A549 (cell line): ENCODE results near the gene MATK. TPM values are rescaled to one million over a fixed set of nuclear protein-coding genes. Genes with fewer than 3 reads are reported as not detected.

Source experiments
- ATAC-seq, 2 experiments: fragments of 200-7000 bp in 1 of 2; fragments of >200 bp in 1 of 2; cut with Nextera tagmentation in 1 of 2; cut with Tn5 transposase in 1 of 2; 3 replicates each; pipeline versions ENCODE4 v1.8.0 to v1.9.1; 2018 to 2020; ENCODE audit warnings: mild to moderate bottlenecking in 1 of 2, moderate library complexity in 1 of 2
- CTCF ChIA-PET: fragments of 300-600 bp; sonication (Branson Sonifier 250); formaldehyde crosslinking; extraction: SDS; loops from one replicate; lab custom pipeline; 2021; ENCODE audit warnings: antibody characterized with exemption, inconsistent platforms; lab: Yijun Ruan, JAX
- POLR2A ChIA-PET: fragments of 350-600 bp; formaldehyde crosslinking; extraction: SDS; loops from one replicate; lab custom pipeline; 2021; ENCODE audit warnings: antibody characterized with exemption, inconsistent platforms; lab: Yijun Ruan, JAX
- DNase-seq, 2 experiments: peaks; one replicate each; pipeline versions ENCODE4 v3.0.0 to v3.0.0-alpha.2; 2011 to 2016; ENCODE audit warnings: low read depth in 1 of 2, low spot score in 1 of 2
- FAIRE-seq: peaks from 2 replicates; lab custom pipeline; 2011; peaks lifted over from hg19 to GRCh38; lab: Jason Lieb, UNC
- H3K27ac ChIP-seq, 2 experiments: fragments of >200 bp; sonication (Bioruptor Twin); formaldehyde crosslinking; 3 replicates each; pipeline ENCODE4 v1.5.1; 2016 to 2017
- H3K4me1 ChIP-seq: fragments of >200 bp; sonication (Bioruptor Twin); formaldehyde crosslinking; 3 replicates; pipeline ENCODE4 v1.6.1; 2016
- H3K4me2 ChIP-seq: fragments of >200 bp; sonication (Bioruptor Twin); formaldehyde crosslinking; 3 replicates; pipeline ENCODE4 v1.6.1; 2016
- H3K4me3 ChIP-seq: fragments of >200 bp; sonication (Bioruptor Twin); formaldehyde crosslinking; 3 replicates; pipeline ENCODE4 v1.5.1; 2016
- H3K9me3 ChIP-seq: fragments of >200 bp; sonication (Bioruptor Twin); formaldehyde crosslinking; 3 replicates; pipeline ENCODE4 v1.6.1; 2016
- CHD4 ChIP-seq: fragments of 200-600 bp; sonication (generic); IDR thresholded peaks from 2 replicates; pipeline ENCODE4 v1.6.1; 2016; ENCODE audit warnings: antibody characterized with exemption, mild to moderate bottlenecking, borderline replicate concordance
- EP300 ChIP-seq, 2 experiments: fragments of >200 bp; sonication (Bioruptor Twin); formaldehyde crosslinking; IDR thresholded peaks; 2 replicates in 1 of 2; 3 replicates in 1 of 2; pipeline ENCODE4 v1.6.1; 2016 to 2017
- FOXS1 ChIP-seq: fragments of 250-450 bp; sonication (Bioruptor Pico); IDR thresholded peaks from 2 replicates; pipeline ENCODE4 v1.5.0; 2020; ENCODE audit warnings: mild to moderate bottlenecking, moderate library complexity
- KDM5A ChIP-seq: fragments of 200-600 bp; sonication (generic); IDR thresholded peaks from 2 replicates; pipeline ENCODE4 v1.6.1; 2016; ENCODE audit warnings: antibody characterized with exemption, mild to moderate bottlenecking
- NR3C1 ChIP-seq: fragments of >200 bp; sonication (Bioruptor Twin); formaldehyde crosslinking; IDR thresholded peaks from 3 replicates; pipeline ENCODE4 v1.6.1; 2017
- PBX3 ChIP-seq: IDR thresholded peaks from 2 replicates; pipeline ENCODE4 v1.6.1; 2012
- POLR2A ChIP-seq: IDR thresholded peaks from 2 replicates; pipeline ENCODE4 v1.6.1; 2012; ENCODE audit warnings: mild to moderate bottlenecking, low read length
- RFX5 ChIP-seq: fragments of 450-650 bp; IDR thresholded peaks from 2 replicates; pipeline ENCODE4 v1.7.1; 2014; ENCODE audit warnings: antibody characterized with exemption, mild to moderate bottlenecking, moderate library complexity
- ZNF302 ChIP-seq: fragments of 250-450 bp; sonication (Bioruptor Pico); IDR thresholded peaks from 2 replicates; pipeline ENCODE4 v1.9.0; 2021; ENCODE audit warnings: inconsistent platforms, mild to moderate bottlenecking, moderate library complexity
- WGBS: methylation state at CpG from one replicate; pipeline ENCODE4 v1.1.6; 2017; ENCODE audit errors: missing lambda C conversion rate; 5-methylcytosine and 5-hydroxymethylcytosine counted together
- polyA minus RNA-seq: library from RNA; depleted of rRNA, polyadenylated mRNA; stranded (reverse); fragments of >200 nt; gene quantifications from 2 replicates; pipeline ENCODE4 v1.2.3, GENCODE V29; 2011; rRNA and poly(A)+ RNA removed
- polyA plus RNA-seq, 4 experiments: library from polyadenylated mRNA; depleted of rRNA in 3 of 4; stranded (reverse); fragments of >200 nt; fragmentation: RNase III in 1 of 4; extraction: RNeasy Plus Mini Kit Qiagen cat#74134 plus additional on column Dnase treatment in 1 of 4; gene quantifications; 2 replicates in 3 of 4; 3 replicates in 1 of 4; pipeline ENCODE4 v1.2.3, GENCODE V29; 2011 to 2017
- TF ChIP-seq, protein P1 (sequence below): fragments of 250-450 bp; sonication (Bioruptor Pico); IDR thresholded peaks from 2 replicates; pipeline ENCODE4 v1.5.0; 2020; ENCODE audit warnings: low read depth, mild to moderate bottlenecking, moderate library complexity
- TF ChIP-seq, protein P2 (sequence below): fragments of >200 bp; sonication (Bioruptor Twin); formaldehyde crosslinking; IDR thresholded peaks from 3 replicates; pipeline ENCODE4 v1.6.1; 2016
- TF ChIP-seq, protein P3 (sequence below): IDR thresholded peaks from 2 replicates; pipeline ENCODE4 v1.6.1; 2012; ENCODE audit warnings: low read depth, borderline replicate concordance
- TF ChIP-seq, protein P4 (sequence below): fragments of 250-450 bp; sonication (Bioruptor Pico); IDR thresholded peaks from 2 replicates; pipeline ENCODE4 v1.5.0; 2021; ENCODE audit warnings: mild to moderate bottlenecking, moderate library complexity, borderline replicate concordance

MATK gene
- 0.12 and 0.13 TPM in 2 replicates for polyA plus RNA-seq (2011; rRNA removed)
- polyA plus RNA-seq (2012; cell fraction: cytosol; rRNA removed), result 0.13 TPM in 2 replicates
- 0.55 and 0.71 TPM in 2 replicates for polyA plus RNA-seq (2012; cell fraction: nucleus; rRNA removed)
- 0.25 to 0.45 TPM (median 0.32 TPM) in 3 replicates for polyA plus RNA-seq (2017; fragmentation: RNase III; extraction: RNeasy Plus Mini Kit Qiagen cat#74134 plus additional on column Dnase treatment)
- polyA minus RNA-seq, result not detected in 2 replicates

GRCh38 chr19:3785938-3786824 is at the start of gene MATK:
MATK (minus strand) TSS chr19:3786381; CDS start chr19:3785135, 1,246 bp downstream.
- DNase-seq (no peak), FAIRE-seq (no peak), ATAC-seq (no peak)
- ChIA-PET CTCF (no interaction called here), POLR2A (no interaction called here)
- H3K27ac ChIP-seq, result peak within 1 kb of the TSS in 1 of 2 experiments; percentile 72; a peak in 4 of 6 replicates
- 93% methylated on average over 21 of the region's 101 CpGs for WGBS
- H3K4me2 ChIP-seq, result peak within 1 kb of the TSS; percentile 74
- TF ChIP-seq POLR2A, result no peak
- TF ChIP-seq, protein P1, sequence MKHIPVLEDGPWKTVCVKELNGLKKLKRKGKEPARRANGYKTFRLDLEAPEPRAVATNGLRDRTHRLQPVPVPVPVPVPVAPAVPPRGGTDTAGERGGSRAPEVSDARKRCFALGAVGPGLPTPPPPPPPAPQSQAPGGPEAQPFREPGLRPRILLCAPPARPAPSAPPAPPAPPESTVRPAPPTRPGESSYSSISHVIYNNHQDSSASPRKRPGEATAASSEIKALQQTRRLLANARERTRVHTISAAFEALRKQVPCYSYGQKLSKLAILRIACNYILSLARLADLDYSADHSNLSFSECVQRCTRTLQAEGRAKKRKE (CRISPR knock-in tag), result no peak
- TF ChIP-seq KDM5A, result no peak
- H3K9me3 ChIP-seq, result peaks cover 16% of the 10 kb centered on the region
- H3K4me3 ChIP-seq, result no peak within 1 kb of the TSS
- peaks cover 9% of the 10 kb centered on the region; the same call in 1 of the 3 replicates for H3K4me1 ChIP-seq

DNA sequence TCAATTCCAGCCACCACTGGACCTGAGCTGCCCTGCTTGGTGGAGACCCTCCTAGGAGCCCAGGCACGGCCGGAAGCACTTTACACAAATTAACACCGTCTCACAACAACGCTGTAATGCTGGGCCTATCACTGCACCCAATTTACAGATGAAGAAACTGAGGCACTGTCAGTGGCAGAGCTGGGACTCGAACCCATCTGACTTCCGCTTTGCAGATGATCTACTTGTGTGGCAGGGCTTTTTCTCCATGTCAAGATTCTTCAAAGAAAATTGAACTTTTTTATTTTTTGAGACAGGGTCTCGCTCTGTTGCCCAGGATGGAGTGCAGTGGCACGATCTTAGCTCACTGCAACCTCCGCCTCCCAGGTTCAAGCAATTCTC is 48.9 kb upstream of the MATK start:
- ChIA-PET POLR2A (no interaction called here), CTCF (interaction anchor here (0.6 to 4.1 kb wide), 2 partner anchors 13 to 176 kb away, joined by 3 to 21 read pairs; no protein-coding TSS in a partner anchor)
- 81% methylated on average over 9 of the region's 9 CpGs for WGBS
- no peak overlapping the region for H3K4me3 ChIP-seq
- DNase-seq (no peak), ATAC-seq (no peak), FAIRE-seq (no peak)
- no peaks in the 10 kb centered on the region for H3K4me1 ChIP-seq
- H3K9me3 ChIP-seq, result no peaks in the 10 kb centered on the region
- no peak overlapping the region for H3K4me2 ChIP-seq
- TF ChIP-seq, protein P2, sequence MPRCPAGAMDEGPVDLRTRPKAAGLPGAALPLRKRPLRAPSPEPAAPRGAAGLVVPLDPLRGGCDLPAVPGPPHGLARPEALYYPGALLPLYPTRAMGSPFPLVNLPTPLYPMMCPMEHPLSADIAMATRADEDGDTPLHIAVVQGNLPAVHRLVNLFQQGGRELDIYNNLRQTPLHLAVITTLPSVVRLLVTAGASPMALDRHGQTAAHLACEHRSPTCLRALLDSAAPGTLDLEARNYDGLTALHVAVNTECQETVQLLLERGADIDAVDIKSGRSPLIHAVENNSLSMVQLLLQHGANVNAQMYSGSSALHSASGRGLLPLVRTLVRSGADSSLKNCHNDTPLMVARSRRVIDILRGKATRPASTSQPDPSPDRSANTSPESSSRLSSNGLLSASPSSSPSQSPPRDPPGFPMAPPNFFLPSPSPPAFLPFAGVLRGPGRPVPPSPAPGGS, result no peak
- TF ChIP-seq CHD4 (no peak), POLR2A (no peak), FOXS1 (CRISPR knock-in tag) (no peak), EP300 (IDR thresholded peaks at IDR 0.05) (no peak), ZNF302 (CRISPR knock-in tag) (no peak), NR3C1 (no peak), RFX5 (no peak), PBX3 (no peak)
- TF ChIP-seq, protein P3, sequence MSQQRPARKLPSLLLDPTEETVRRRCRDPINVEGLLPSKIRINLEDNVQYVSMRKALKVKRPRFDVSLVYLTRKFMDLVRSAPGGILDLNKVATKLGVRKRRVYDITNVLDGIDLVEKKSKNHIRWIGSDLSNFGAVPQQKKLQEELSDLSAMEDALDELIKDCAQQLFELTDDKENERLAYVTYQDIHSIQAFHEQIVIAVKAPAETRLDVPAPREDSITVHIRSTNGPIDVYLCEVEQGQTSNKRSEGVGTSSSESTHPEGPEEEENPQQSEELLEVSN, result no peak
- TF ChIP-seq, protein P4, sequence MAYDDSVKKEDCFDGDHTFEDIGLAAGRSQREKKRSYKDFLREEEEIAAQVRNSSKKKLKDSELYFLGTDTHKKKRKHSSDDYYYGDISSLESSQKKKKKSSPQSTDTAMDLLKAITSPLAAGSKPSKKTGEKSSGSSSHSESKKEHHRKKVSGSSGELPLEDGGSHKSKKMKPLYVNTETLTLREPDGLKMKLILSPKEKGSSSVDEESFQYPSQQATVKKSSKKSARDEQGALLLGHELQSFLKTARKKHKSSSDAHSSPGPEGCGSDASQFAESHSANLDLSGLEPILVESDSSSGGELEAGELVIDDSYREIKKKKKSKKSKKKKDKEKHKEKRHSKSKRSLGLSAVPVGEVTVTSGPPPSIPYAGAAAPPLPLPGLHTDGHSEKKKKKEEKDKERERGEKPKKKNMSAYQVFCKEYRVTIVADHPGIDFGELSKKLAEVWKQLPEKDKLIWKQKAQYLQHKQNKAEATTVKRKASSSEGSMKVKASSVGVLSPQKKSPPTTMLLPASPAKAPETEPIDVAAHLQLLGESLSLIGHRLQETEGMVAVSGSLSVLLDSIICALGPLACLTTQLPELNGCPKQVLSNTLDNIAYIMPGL (CRISPR knock-in tag), result no peak
- H3K27ac ChIP-seq, result no peak overlapping the region
